ENCODE data around the gene TNNT1. TPM values are rescaled to one million over a fixed set of nuclear protein-coding genes. Genes with fewer than 3 reads are reported as not detected.

The TNNT1 gene
- total RNA-seq, 1 donor from 2014 or later = not detected

DNA sequence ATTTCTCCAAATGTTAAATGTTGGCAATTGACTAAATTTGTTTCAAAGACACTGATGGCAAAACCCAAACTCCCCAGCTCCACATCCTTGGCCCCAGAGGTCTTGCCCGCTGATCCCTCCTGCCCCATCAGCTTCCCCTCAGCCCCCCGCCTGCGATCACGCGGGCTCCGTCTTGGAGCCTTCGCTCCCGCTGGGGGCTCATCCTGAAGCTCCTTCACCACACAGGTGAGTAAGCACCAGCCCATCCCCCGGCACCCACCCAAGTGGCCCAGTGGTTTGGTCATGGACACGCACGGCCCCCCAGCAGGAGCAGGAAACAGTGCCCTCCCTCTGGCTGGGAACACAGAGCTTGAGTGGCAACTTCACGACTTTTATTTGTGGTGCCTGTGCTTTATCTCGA lies 58.4 kb downstream of the TNNT1 start:
- no peak for DNase-seq (ENCODE audit: low spot score)

DNA sequence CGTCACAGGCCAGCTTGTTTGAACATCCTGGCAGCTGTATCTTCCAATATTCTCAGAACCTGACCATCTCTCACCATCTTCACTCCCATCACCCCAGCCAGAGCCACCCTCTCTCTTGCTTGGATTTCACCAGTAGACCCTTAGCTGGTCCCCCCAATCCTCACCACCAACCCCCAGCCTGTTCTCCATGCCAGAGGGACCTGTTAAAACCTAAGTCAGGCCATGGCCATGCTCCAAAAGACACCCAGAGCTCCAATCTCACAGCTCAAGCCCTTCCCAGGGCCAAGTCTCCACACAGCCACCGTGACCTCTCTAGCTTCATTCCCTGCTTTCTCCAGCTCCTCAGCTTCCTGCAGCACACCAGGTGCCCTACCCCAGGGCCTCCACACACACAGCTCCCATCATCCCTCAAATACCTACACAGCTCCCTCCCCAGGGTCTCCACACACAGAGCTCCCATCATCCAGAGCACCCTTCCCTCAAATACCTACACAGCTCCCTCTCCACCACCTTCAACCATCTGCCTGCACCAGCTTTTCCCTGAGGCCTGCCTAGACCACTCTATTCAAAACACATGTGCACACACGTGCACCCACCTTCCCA lies 59.6 kb downstream of the TNNT1 start:
- no peak for DNase-seq (ENCODE audit: low spot score)

DNA sequence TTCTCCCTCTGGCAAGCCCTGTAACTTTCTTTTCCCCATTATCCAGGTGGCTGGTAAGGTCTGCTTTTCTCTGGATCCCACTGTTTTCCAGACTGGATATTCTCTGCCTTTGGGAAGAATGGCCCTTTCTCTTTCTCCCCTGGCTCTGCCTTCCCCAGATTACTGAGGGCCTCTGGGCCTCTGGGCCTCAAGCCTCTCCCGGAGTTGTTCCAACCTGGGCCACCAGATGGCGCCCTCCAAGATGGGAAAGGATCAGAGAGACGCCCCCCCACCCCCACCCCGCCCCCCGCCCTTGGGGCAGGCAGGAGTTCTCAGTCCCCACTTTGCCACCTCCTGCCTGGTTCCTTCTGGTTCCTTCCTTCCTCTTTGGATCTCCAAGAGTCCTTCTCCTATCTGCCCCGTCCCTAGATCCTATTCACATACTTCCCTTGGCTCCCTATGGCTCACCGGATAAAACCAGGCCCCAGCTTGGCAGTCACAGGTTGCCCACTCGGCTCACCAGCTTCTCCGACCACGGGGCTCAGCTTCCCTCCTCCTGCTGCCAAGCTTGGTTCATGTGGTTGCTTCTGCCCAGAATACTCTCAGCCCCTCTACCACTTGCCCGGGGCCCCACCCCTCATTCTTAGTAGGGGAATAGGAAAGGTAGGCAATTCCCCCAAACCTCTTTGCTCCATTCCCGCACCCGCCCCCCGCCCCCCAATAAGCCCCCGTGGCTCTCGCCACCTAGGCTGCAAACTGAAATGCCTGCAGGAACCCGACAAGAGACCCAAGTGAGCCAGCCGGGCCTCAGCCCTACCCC lies 60.3 kb downstream of the TNNT1 start:
- no peak for DNase-seq (ENCODE audit: low spot score)

DNA sequence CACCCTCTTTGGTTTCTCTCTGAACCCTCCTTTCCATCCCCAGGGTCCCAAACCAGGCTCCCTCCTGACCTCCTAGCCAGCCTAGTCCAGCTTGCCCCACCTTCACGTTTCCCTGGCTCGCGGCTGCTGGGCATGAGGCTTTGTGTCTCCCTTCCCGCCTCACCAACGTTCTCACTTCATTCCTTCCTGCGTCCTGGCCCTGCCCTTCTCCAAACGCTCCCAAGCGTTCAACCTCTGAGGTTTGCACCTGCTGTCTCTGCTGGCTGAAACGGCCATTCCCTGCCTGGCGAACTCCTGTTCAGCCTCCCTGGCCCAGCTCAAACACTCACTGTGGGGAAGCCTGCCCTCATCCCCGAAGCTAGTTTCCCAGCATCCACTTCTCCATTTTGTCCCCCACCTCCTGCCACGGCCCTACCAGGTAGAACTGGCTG lies 61.0 kb downstream of the TNNT1 start:
- DNase-seq (ENCODE audit: low spot score) = no peak

DNA sequence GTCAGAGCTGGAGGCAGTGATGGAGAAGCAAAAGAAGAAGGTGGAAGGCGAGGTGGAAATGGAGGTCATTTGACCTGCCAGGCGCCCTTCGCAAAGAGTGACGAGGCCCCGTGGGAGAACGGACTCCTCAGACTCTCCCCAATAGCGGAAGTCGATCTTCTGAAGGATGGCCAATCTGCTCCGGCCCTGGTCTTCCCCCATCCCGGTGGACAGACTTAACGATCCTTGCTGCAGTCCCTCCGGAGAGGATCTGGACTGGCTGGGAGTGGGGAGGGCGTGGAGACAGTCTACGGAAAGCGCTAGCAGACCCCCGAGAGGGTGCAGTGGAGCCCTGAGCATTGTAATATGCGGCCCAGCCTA lies 61.5 kb downstream of the TNNT1 start:
- no peak for DNase-seq (ENCODE audit: low spot score)

DNA sequence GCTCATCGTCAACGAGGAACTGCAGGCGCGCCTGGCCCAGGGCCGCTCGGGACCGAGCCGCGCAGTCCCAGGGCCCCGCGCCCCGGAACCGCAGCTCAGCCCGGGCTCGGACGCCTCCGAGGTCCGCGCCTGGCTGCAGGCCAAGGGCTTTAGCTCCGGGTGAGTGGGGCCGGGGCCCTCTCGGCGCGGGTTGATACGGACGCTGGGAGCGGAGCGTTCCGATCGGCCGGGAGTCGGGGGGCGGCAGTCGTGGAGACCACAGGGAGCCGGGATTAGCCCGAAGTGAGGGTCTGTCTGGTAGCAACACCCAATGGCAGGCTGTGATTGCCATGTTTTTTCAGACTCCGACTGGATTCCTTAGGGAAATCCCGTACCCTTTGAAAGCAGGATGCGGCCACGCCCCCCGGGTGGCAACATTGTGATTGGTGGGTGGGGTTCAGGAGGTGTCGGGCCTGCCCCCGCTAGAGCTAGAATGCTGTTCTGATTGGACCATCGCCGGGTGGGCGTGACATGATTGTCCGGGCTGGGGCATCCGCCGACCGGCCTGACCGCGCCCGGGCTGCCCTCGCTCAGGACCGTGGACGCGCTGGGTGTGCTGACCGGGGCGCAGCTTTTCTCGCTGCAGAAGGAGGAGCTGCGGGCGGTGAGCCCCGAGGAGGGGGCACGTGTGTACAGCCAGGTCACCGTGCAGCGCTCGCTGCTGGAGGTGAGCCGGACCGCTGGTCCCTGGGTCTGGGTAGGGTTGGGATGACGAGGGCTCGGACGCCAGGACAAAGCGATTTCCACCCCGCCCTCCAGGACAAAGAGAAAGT lies 62.1 kb downstream of the TNNT1 start:
- peak; percentile 95 for DNase-seq (ENCODE audit: low spot score)

DNA sequence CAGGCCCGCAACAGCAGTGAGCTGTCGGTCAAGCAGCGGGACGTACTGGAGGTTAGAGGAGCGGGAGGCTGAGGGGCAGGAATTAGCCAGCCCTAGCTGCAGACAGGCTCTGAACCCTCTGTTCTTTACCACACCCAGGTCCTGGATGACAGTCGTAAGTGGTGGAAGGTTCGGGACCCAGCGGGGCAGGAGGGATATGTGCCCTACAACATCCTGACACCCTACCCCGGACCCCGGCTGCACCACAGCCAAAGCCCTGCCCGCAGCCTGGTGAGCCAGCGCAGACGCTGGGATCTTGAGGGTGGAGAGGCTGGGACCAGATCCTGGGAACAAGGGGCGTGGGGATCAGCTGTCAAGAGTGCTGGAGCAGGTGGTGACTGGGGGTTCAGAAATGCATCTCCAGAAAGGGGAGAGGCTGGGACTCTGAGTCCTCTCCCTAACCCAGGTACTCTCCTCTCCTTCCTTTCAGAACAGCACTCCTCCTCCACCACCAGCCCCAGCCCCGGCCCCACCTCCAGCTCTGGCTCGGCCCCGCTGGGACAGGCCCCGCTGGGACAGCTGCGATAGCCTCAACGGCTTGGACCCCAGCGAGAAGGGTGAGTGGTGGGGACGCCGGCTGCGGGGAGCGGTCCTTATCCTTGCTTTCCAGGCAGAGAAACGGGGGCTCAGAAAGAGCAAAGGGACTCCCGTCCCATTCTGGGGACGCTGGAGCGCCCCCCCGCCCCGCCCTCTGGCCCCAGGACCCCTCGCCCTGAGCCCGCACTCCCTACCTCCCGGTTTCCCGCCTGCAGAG lies 62.9 kb downstream of the TNNT1 start:
- DNase-seq (ENCODE audit: low spot score) = no peak

DNA sequence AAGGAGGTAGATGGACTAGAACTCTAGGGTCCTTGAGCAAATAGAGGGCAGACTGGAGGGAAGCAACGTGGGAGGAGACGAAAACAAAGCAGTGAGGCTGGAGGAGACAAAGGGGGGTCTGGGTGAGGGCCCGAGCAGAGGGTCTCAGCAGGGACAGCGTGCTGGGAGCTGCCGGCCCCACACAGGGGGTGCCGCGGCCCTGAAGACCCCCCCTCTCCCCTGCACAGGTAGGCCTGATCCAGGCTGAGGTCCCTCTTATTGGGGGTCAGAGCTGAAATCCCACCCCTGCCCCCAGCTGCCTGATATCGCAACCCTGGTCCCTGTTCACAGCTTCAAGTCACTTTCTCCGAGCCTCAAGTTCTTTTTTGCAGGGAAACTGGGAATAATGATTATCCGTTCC lies 64.6 kb downstream of the TNNT1 start:
- DNase-seq (ENCODE audit: low spot score) = no peak

DNA sequence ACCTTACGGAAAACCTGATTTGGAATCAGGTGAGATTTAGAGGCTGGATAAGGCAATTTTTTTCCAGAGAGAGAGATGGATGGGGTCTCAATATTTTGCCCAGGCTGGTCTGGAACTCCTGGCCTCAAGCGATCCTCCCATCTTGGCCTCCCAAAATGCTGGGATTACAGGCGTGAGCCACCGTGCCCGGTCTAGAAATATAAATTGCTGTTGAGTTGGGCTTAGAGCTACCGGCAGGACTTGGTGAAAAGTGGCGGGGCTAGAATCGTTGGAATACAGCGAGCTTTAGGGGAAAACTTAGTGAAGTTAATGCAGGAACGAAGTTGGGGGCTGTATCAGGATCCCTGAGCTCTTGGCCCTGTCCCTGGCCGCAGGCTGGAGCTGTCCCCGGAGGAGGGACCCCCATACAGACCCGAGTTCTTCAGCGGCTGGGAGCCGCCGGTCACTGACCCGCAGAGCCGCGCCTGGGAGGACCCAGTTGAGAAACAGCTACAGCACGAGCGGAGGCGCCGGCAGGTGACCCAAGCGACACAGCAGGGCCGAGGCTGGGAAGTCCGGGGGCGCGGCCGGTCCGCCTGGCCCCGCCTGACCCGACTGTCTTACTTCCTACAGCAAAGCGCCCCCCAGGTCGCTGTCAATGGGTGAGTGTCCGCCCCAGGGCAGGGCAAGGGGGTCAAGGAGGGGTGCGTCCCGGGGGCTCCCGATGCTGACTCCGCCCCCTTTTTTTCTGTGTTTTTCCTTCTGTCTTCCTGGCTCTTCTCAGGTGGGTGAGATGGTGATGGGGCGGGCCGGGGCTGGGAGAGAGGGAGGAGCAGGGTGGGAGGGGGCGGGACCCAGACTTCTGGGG lies 65.8 kb downstream of the TNNT1 start:
- no peak for DNase-seq (ENCODE audit: low spot score)

Small RNA genes within 50 kb of the gene (microRNA-seq; reads per million reads assigned to microRNA genes)
- gene MIR7975 (ENCODE audit: borderline number of aligned reads) = not detected

Other genes starting within 250 kb of the TNNT1 start
- 0.51 TPM for gene NCR1, start 243.1 kb downstream of the TNNT1 start, total RNA-seq
- not detected for gene NLRP7, start 201.7 kb downstream of the TNNT1 start, total RNA-seq
- 0.55 TPM for gene NLRP2, start 182.8 kb downstream of the TNNT1 start, total RNA-seq
- 0.19 TPM for gene GP6, start 110.9 kb downstream of the TNNT1 start, total RNA-seq
- 8.2 TPM for gene RDH13, start 86.1 kb downstream of the TNNT1 start, total RNA-seq
- 0.58 TPM for gene EPS8L1, start 73.3 kb downstream of the TNNT1 start, total RNA-seq
- gene PPP1R12C, start 31.6 kb downstream of the TNNT1 start, total RNA-seq = 130 TPM
- gene TNNI3, start 8.5 kb upstream of the TNNT1 start, total RNA-seq = not detected
- gene DNAAF3, start 17.4 kb upstream of the TNNT1 start, total RNA-seq = 0.48 TPM
- not detected for gene SYT5, start 31.1 kb upstream of the TNNT1 start, total RNA-seq
- gene PTPRH, start 60.3 kb upstream of the TNNT1 start, total RNA-seq = 1.00 TPM
- gene TMEM86B, start 79.6 kb upstream of the TNNT1 start, total RNA-seq = 1.6 TPM
- 49.4 TPM for gene PPP6R1, start 109.8 kb upstream of the TNNT1 start, total RNA-seq
- 20.2 TPM for gene HSPBP1, start 130.9 kb upstream of the TNNT1 start, total RNA-seq
- gene BRSK1, start 134.8 kb upstream of the TNNT1 start, total RNA-seq = 1.2 TPM
- 7.1 TPM for gene TMEM150B, start 176.1 kb upstream of the TNNT1 start, total RNA-seq
- gene KMT5C, start 190.7 kb upstream of the TNNT1 start, total RNA-seq = 6.8 TPM
- gene COX6B2, start 205.5 kb upstream of the TNNT1 start, total RNA-seq = not detected
- gene GARIN5B, start 214.1 kb upstream of the TNNT1 start, total RNA-seq = not detected
- gene IL11, start 221.3 kb upstream of the TNNT1 start, total RNA-seq = not detected
- gene TMEM190, start 227.6 kb upstream of the TNNT1 start, total RNA-seq = not detected
- 0.90 TPM for gene TMEM238, start 235.1 kb upstream of the TNNT1 start, total RNA-seq
- 1,147 TPM for gene RPL28, start 236.7 kb upstream of the TNNT1 start, total RNA-seq